Hematopoietic multipotent progenitor cell treated with erythropoietin and hydrocortisone succinate and interleukin-3 and kit ligand, for 4 days (in vitro differentiated cells): ENCODE results near the gene RAB11FIP2.

Source experiments
- DNase-seq: peaks from one replicate; pipeline ENCODE4 v3.0.0-alpha.2; 2015

The RAB11FIP2 gene

GRCh38 chr10:117972168-117972837 lies 74.4 kb downstream of the RAB11FIP2 start:
- no peak for DNase-seq

- no peak for DNase-seq
These were observed 75.8 kb downstream of the RAB11FIP2 start for GRCh38 chr10:117970962-117971361.

GRCh38 chr10:117969592-117969991 lies 77.1 kb downstream of the RAB11FIP2 start:
- DNase-seq: no peak

GRCh38 chr10:117968354-117969182 lies 78.2 kb downstream of the RAB11FIP2 start:
- no peak for DNase-seq

GRCh38 chr10:117967149-117967650 lies 79.5 kb downstream of the RAB11FIP2 start:
- no peak for DNase-seq

- no peak for DNase-seq
These were observed 80.8 kb downstream of the RAB11FIP2 start for GRCh38 chr10:117965984-117966383.

GRCh38 chr10:117964536-117964935 lies 82.2 kb downstream of the RAB11FIP2 start:
- no peak for DNase-seq

- no peak for DNase-seq
These were observed 86.3 kb downstream of the RAB11FIP2 start for GRCh38 chr10:117960345-117960935.

GRCh38 chr10:117956972-117957371 lies 89.8 kb downstream of the RAB11FIP2 start:
- no peak for DNase-seq

- no peak for DNase-seq
These were observed 91.6 kb downstream of the RAB11FIP2 start for GRCh38 chr10:117955176-117955575.
